Colonic mucosa (tissue), 4 donors: ENCODE measurements around the gene B9D1. TPM values are rescaled to one million over a fixed set of nuclear protein-coding genes. Genes with fewer than 3 reads are reported as not detected.

ENCODE experiments used
- DNase-seq: peaks from one replicate; pipeline ENCODE4 v3.0.0-alpha.2; 2020
- H3K27ac ChIP-seq: fragments of 200-600 bp; one replicate; pipeline ENCODE4 v1.8.0; 2021
- H3K27me3 ChIP-seq: fragments of 200-600 bp; one replicate; pipeline ENCODE4 v1.8.0; 2021
- H3K36me3 ChIP-seq: fragments of 200-600 bp; one replicate; pipeline ENCODE4 v1.8.0; 2021
- H3K4me1 ChIP-seq: fragments of 200-600 bp; one replicate; pipeline ENCODE4 v1.8.0; 2021; ENCODE audit warnings: mild to moderate bottlenecking
- H3K4me3 ChIP-seq: fragments of 200-600 bp; one replicate; pipeline ENCODE4 v1.8.0; 2021
- H3K9ac ChIP-seq, 2 donors: one replicate each; pipeline ENCODE4 v1.7.0; 2013; ENCODE audit warnings: control low read depth in 2 of 2, low read depth in 2 of 2, low read length in 2 of 2
- H3K9me3 ChIP-seq: fragments of 200-600 bp; one replicate; pipeline ENCODE4 v1.8.0; 2021
- CTCF ChIP-seq: fragments of 200-600 bp; IDR thresholded peaks from one replicate; pipeline ENCODE4 v1.8.0; 2022; ENCODE audit warnings: antibody characterized with exemption, mild to moderate bottlenecking
- intact Hi-C: fragments of 100-400 bp; cut with DNase I; formaldehyde crosslinking; loops from one replicate; pipeline ENCODE4 v1.14.1; 2022
- total RNA-seq, 2 donors: library from RNA; stranded (reverse); fragmentation: NEBNext Ultra II Directional in 1 of 2; extraction: Animal tissue kit (Norgen Biotek cat#: 25700) in 1 of 2; gene quantifications; one replicate each; pipeline ENCODE4 v1.2.1, GENCODE V29; 2021
- donor health status: healthy.
- donor health status: DM: no; HTN: no; CAD: no.
- donor health status: DM: no; HTN: no; CAD: no.

Gene B9D1
- total RNA-seq, 2 donors from 2014 or later = 5.6 to 11.9 TPM

DNA sequence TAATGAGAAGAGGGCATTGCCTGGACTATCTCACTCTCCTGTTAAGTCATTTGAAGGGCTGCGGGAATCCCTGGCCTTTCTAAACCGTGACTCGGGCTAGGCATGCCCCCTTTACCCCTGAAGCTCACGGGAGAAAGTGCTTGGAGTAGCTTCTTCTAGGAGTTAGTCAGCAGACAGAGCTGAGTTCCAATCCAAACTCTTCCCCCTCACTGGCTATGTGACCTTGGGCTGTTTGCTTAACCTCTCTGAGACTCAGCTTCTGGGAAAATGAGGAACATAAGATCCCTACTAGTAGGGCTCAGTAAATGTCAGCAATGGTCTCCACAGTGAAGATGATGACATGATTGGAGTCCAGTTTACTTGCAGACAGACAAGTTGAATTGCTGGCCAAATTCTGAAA, 5.7 kb upstream of the B9D1 start:
- intact Hi-C loops = loop anchor here (10.0 kb wide), 1 partner anchor 397 kb away; no protein-coding TSS in a partner anchor
- no peaks in the 10 kb centered on the region for H3K36me3 ChIP-seq
- no peaks in the 10 kb centered on the region for H3K27me3 ChIP-seq
- H3K9me3 ChIP-seq = no peaks in the 10 kb centered on the region
- no peak for DNase-seq
- H3K9ac ChIP-seq = no peak overlapping the region
- TF ChIP-seq CTCF = no peak
- H3K4me1 ChIP-seq = no peaks in the 10 kb centered on the region
- H3K27ac ChIP-seq = no peak overlapping the region
- no peak overlapping the region for H3K4me3 ChIP-seq

- Histone ChIP-seq H3K4me3 (no peak overlapping the region), H3K4me1 (no peaks in the 10 kb centered on the region), H3K9ac (no peak overlapping the region), H3K36me3 (no peaks in the 10 kb centered on the region), H3K27ac (no peak overlapping the region), H3K9me3 (no peaks in the 10 kb centered on the region), H3K27me3 (no peaks in the 10 kb centered on the region)
- intact Hi-C loops = loop anchor here (10.0 kb wide), 1 partner anchor 398 kb away; no protein-coding TSS in a partner anchor
- no peak for TF ChIP-seq CTCF
- DNase-seq = no peak
Measured at GRCh38 chr17:19366637-19366972, 4.1 kb upstream of the B9D1 start.

DNA sequence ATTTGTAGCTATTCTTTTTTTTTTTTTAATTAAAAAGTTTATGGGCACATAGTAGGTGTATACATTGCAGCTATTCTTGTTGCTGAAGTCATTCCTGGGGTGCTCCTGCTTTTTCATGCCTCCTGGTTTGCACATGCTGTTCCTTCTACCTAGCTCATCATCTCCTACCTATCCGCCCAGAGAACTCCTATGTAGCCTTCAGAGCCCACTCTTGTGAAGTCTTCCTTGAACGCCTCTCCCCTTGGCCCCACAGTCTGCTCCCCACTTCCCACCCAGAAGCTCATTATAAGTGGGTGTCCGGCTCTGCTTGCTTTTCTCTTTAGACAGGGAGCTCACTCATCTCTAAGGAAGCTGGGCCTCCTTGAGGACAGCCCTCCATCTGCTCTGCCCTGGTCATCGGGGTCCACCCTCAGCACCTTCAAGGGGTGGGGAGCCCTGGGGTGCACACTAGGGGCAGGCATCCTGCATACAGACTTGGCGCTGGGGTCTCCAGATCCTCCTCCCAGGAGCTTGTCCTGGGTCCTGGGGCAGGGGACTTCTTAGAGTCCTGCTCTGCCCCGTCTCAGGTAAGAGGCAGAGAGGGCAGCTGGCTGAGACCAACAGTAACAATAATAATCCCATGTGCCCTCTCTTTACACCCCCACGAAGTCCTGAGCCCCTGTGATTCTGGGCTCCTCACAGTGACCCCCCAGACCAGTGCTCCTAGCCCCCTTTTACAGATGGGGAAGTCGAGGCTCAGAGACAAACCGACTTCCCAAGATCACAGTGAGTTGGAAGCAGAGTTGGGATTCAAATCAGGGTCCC, 3.5 kb upstream of the B9D1 start:
- no peak overlapping the region for H3K4me3 ChIP-seq
- no peak overlapping the region for H3K9ac ChIP-seq
- H3K4me1 ChIP-seq = no peaks in the 10 kb centered on the region
- H3K27me3 ChIP-seq = no peaks in the 10 kb centered on the region
- intact Hi-C loops = loop anchor here (10.0 kb wide), 1 partner anchor 399 kb away; no protein-coding TSS in a partner anchor
- no peak for TF ChIP-seq CTCF
- no peak for DNase-seq
- no peak overlapping the region for H3K27ac ChIP-seq
- H3K9me3 ChIP-seq = no peaks in the 10 kb centered on the region
- no peaks in the 10 kb centered on the region for H3K36me3 ChIP-seq

DNA sequence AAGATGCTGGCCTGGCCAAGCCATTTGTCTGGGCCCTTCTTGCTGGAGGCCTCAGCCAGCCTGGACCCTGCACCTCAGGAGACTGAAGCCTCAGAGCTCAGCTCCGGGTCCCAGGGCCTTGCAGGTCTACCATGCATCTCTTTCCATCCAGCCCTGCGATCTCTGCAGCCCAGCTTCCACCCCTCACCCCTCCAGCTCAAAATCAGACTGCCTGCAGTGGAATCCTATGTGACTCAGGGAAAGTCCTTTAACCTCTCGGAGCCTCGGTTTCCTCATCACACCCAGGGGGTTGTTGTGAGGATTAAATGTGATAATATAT, 2.9 kb upstream of the B9D1 start:
- H3K36me3 ChIP-seq = no peaks in the 10 kb centered on the region
- no peak overlapping the region for H3K27ac ChIP-seq
- no peaks in the 10 kb centered on the region for H3K9me3 ChIP-seq
- H3K9ac ChIP-seq = no peak overlapping the region
- DNase-seq = no peak
- H3K4me3 ChIP-seq = no peak overlapping the region
- no peaks in the 10 kb centered on the region for H3K27me3 ChIP-seq
- intact Hi-C loops = loop anchor here (10.0 kb wide), 1 partner anchor 399 kb away; no protein-coding TSS in a partner anchor
- no peak for TF ChIP-seq CTCF
- H3K4me1 ChIP-seq = no peaks in the 10 kb centered on the region

DNA sequence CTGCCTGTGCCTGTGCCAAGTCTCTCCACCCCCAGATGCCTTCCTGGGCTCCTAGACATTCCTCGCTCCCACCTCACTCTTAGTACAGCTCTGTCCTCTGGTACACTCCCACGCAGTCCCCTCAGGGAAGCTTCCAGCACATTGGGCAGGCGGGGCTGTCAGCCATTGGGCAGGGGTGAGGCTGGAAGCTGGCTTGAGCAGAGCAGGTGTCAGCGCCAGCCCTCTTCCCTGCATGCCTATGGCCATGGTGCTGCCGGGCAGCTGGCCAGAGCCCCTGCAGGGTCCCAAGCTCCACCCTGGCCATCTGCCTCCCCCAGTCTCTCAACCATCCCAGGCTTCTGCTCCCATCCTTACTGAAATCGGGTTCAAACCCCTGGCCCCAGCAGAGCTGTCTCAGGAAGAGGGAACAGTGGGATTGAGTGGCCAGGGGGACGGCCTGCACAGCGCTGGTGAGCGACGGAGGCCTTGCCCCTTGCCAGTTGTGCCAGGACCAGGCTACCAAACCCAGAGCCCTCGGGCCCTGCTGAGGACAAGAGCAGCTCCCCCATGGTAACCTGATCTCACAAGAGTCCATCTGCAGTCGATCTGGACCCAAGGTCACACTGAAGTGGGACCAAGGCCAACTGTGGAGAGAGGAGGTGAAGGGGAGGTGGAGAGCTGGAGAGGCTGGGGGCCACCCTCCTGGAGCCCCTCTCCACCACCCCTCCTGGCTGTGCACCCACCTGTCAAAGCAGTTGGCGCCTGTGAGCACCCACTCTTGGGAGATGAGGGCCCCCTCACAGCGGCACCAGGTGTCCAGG, 2.4 kb upstream of the B9D1 start:
- no peak overlapping the region for H3K9ac ChIP-seq
- H3K27me3 ChIP-seq = no peaks in the 10 kb centered on the region
- DNase-seq = no peak
- H3K27ac ChIP-seq = no peak overlapping the region
- no peak overlapping the region for H3K4me3 ChIP-seq
- intact Hi-C loops = loop anchor here (10.0 kb wide), 1 partner anchor 400 kb away; no protein-coding TSS in a partner anchor
- H3K4me1 ChIP-seq = no peaks in the 10 kb centered on the region
- TF ChIP-seq CTCF = no peak
- H3K36me3 ChIP-seq = no peaks in the 10 kb centered on the region
- H3K9me3 ChIP-seq = no peaks in the 10 kb centered on the region
